ENCODE results near the gene CARD19.
"Not testable (repeated sequence)": the region's sequence is repeated elsewhere in the genome, so short reads cannot be mapped to it uniquely, and the experiment has no call there.

The CARD19 gene

DNA sequence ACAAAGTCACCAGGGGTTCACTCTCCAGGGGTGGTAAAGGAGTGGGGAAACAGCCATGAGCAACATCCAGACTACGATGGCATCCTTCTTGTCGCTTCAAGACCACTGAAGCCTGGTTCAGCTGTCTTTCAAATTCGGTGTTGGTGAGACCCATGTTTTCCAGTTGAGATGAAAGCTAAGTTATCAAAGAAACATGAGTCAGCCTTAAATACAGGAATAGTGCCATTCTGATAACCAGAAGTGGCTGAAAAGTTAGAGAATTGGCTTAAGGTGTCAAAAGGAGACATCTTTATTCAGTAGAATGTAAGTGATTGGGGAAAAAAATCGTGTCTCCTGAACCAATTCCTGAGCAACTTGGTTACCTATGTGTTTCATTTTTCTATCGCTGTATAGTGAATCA, 7.0 kb upstream of the CARD19 start:
- DNase-seq: no peak

GRCh38 chr9:93089481-93089991, 6.5 kb upstream of the CARD19 start:
- DNase-seq: no peak

GRCh38 chr9:93090091-93090655, 5.8 kb upstream of the CARD19 start:
- DNase-seq: no peak

DNA sequence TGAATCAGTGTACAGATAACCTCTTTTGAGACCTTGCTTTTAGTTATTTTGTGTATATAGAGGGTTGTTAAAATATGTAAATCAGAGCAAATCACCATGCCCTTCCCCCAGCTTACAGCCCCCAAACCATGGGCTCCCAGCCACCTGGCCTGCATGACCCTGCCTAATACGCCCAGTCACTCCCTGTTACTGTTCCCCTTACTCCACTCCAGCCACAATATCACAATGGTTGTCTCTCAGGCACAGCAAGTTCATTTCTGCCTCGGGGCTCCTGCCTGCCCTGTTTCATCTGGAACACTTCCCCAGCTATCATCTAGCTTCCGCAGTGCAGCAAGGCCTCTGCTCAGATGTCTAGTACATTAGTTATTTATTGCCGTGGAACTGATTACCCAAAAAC, 5.0 kb upstream of the CARD19 start:
- no peak for DNase-seq

DNA sequence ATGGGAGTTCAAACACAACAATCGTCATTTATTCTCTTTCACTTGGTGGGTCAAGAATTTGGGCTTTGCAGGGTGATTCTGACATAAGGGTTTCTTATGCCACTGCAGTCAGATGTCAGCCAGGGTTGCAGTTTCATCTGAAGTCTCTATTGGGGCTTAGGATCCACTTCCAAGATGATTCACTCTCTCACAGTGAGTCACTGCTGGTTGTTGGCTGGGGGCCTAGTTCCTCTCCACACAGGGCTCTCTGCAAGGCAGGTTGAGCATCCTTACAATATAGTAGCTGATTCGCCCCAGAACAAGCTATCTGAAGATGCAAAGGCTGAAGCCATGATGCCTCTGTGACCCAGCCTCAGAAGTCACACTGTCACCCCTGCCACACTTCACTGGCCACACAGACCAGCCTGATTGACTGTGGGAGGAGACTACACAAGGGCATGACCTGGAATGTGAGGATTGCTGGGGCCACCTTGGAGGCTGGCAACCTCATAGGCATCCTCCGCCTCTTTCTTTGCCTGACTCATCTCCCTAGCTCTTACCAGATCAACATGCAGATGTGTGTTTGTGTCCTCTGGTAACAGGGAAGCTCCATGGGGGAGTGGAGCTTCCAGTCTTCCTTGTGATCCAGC, 4.5 kb upstream of the CARD19 start:
- no peak for DNase-seq

DNA sequence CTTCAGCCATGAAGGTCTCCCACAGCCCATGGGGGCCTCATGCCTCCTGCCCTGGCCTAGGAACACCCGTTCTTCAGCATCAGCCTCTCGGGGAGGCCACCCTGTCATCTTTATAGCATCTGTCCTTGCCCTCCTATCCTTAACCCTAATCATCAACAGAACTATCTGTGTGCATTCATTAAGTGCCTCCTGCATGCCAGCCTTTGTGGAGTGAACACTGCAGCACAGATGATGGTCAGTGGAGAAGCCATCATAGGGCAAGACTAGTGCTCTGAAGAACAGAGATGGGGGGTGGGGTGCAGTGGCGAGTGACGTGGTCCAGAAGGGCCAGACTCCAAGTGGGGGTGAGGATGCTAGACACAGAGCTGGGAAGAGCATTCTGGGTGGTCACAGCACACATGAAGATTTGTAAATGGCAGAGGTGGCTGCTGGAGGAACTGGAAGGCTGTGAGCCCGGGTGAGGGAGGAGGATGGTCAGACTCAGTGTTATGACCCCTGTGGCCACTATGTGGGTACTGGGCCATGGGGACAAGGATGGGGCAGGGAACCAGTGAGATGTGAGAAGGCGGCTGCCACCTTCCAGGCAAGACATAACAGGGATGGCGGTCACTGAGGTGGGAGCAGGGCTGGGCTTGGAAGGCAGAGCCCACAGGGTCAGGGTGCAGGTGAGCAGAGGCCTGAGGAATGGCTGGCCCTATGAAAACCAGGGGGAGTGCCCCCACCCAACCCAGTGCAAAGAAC, 3.6 kb upstream of the CARD19 start:
- no peak for DNase-seq

- no peak for DNase-seq
These were observed 2.7 kb upstream of the CARD19 start for GRCh38 chr9:93093127-93093876.

DNA sequence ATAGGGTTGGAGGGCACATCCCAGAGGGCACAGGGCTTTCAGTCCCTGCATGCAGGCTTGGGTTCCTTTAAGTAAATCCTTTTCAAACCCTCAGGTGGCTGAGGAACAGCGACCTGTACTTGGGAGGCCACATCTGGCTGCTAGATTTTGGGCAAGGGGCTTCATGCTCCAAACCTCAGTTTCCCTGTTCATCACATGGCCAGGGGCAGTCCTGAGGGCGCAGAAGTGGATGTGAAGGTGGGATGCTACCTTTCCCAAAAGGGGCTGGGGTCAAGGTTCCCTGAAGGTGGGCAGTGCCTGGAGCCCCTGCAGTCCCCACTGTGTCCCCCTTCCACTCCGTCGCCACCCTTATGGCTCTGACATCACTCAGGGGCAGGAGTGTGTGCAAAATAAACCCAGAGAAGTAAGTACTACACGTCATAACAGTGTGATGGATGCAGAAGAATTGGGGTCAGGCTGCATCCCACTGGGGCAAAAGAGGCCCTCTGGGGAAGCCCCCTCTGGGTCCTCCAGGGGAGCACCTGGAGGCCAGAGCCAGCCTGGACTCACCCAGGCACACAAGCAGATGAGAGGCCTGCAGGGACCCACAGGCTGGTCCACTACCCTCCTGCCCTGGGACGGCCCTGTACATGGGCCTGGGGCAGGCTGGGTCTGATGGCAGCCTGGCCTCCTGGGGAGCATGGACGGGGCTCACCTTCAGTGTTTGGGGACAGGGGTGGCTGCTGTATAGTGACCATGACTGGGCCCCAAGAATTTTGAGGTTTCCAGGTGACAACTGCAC, 1.9 kb upstream of the CARD19 start:
- DNase-seq: no peak

DNA sequence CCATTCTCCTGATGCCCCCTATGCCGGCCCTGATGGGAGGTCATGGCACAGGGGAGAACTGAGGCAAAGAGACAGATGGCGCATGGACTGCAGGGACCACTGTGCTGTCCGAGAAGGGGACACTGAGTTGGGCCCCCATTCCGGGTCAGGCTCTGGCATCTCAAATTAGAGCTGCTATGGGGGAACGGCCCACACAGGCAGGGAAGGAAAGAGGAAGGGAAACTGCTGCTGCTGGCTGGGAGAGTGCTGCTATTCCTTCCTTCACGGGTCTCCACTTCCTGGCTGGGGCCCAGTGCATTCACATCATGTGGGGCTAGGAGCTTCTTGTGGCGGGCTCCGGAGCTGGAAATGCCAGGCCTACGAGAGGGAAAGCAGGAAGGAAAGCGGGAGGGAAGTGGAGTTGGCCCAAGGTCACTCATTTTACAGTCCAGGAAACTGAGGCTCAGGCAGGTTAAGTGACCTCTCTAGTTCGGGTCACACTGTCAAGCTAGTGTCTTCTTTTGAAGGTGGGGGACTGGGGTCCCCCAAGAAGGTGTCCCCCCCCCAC, 1.3 kb upstream of the CARD19 start:
- no peak for DNase-seq

DNA sequence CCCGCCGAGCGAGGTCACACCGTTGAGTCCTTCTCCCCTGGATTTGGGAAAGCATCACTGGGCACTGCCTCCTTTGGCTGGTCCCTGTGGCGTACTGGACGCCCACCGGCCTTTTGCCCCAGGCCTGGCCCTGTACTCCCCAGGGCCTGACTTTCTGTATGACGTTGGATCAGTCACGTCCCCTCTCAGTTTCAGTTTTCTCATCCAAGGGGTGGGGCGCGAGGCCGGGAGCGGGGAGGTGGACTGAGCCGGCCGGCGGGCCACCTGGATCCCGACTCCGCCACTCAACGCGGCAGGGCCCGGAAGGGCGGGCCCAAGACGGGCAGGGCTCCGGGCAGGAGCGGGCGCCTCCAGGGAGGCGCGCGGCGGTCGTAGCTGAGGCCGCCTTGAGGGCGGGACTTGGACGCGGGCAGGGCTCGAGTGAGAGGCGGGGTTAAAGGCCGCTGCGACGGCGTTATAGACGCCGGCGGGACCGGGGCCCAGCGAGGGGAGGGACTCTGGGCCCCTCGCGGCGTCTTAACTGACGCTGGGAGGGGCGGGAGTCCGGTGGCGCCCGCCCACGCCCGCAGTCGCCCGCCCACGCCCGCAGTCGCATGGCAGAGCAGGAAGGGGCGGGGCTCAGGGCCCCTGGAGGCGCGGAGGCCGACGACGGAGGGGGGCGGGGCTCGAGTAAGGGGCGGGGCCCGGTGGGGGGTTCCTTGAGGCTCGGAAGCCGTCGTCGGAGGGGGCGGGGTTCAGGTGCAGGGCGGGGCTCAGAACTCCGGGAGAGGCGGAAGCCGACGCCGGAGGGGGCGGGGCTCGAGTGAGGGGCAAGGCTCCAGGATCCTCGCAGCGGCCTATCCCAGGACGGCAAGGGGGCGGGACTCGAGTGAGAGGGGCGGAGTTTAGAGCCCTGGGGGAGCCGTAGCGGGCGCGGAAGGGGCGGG, 549 bp upstream of the CARD19 start:
- DNase-seq: peak; percentile 100

DNA sequence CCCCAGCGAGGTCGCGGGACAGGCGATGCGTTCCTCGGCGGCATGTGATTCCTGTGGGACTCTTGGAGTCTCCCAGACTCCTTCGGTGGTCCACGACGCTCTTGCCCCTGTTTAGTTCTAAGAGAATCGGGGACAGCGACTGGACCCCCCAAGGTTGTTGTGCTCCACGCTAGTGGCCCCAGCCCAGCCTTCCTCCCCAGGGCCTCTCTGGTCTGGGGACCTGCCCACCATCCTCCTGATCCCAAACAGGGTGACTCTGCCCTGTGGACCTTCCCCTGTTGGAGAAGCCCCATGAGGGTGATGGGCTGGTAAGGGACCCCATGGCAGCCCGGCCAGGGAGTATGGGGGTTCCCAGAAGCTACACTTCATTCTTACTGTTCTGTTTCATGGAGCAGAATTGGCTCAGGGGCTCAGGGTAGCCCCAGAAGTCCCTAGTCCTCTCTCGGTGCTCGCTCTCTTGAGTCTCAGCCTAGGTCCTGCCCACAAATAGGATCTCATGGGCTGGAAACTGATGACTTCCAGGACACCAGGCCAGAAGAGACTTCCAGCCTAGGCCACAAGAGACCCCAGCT, 880 bp downstream of the CARD19 start:
- DNase-seq: no peak

- no peak for DNase-seq
These were observed 1.6 kb downstream of the CARD19 start for GRCh38 chr9:93097511-93098201.

DNA sequence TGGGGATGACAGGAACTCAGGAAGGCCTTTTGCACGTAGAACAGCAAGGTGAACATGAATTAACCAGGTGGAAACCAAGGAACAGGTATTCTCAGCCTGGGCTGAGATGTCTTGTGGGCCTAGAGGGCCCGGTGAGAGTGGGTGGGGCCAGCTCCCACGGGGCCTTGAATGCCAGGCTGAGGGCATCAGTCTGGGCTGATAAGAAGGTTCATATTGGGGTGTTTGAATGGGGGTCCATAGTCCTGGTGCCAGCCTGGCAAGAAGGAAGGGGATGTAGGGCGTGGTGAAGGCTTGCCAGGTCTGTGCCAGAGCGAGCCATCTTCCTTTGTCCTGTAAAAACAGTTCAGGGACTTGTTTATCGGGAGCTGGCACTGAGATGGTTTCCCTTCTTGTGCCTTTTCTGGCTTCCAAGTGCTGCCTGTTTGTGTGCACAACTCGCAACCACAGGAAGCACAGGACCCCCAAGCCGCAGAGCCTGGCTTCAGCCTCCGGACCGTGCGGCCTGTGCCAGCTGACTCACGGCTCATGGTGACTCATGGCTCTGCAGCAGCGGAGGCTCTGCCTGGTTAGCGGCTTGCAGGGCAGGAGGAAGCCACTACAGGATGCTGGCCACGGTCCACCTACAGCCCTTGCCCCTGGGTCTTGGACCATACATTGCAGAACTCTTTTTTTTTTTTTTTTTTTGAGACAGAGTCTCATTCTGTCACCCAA, 2.4 kb downstream of the CARD19 start:
- peak; percentile 54 for DNase-seq

GRCh38 chr9:93099551-93100275, 3.7 kb downstream of the CARD19 start:
- DNase-seq: no peak

DNA sequence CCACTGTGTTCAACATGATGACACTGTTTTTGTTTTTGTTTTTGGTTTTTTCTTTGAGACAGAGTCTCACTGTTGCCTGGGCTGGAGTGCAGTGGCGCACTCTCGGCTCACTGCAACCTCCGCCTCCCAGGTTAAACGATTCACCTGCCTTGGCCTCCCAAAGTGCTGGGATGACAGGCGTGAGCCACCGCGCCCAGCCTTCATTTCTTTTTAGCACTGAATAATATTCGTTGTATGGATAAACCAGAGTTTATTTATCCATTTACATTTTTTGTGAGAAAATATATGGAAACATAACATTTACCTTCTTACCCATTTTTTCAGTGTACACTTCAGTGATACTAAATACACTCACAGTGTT, 4.2 kb downstream of the CARD19 start:
- DNase-seq: no peak

DNA sequence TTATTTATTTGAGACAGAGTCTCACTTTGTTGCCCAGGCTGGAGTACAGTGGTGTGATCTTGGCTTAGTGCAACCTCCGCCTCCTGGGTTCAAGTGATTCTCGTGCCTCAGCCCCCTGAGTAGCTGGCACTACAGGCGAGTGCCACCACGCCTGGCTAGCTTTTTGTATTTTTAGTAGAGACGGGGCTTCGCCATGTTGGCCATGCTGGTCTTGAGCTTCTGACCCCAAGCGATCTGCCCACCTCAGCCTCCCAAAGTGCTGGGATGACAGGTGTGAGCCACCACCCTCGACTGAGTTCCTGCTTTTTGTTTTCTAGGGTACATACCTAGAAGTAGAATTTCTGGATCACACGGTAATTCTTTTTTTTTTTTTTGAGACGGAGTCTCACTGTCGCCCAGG, 5.1 kb downstream of the CARD19 start:
- not testable (repeated sequence) for DNase-seq

DNA sequence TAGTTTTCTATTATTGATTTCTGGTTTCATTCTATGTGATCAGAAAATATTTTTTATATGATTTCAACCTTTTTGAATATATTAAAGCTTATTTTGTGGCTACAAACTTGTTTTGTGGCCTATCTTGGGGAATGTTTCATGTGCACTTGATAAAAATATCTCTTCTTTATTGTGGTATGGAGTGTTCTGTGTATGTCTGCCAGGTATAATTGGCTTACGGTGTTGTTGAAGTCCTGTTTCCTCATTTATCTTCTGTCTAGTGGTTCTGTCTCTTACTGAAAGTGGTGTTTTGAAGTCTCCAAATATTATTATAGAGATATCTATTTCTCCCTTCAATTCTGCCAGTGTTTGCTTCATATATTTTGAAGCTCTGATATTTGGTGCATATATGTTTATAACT, 9.6 kb downstream of the CARD19 start:
- DNase-seq: no peak

DNA sequence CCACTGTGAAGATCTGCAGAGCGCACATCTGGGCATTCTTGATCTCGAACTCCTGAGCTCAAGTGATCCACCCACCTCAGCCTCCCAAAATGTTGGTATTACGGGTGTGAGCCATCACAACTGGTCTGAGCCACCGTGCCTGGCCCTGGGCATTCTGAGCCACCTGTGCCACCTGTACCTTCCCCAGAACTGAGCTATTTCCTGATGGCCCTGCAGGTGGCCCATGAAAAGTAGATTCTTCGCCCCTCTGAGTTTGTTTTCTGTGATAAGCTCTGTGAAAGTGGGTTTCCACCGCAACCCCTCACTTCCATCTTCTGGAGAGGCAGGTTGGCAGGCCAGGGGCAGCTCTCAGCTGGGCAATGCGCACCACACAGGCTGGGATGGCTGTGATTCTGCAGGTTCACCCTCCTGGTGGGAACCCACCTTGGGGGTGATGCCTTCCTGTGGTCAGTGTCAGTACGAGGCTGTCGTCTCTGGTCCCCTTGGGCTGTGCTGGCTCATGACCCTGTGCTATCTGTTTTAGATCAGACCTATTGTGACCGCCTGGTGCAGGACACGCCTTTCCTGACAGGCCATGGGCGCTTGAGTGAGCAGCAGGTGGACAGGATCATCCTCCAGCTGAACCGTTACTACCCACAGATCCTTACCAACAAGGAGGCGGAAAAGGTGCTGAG, 11.3 kb downstream of the CARD19 start:
- no peak for DNase-seq

GRCh38 chr9:93107825-93108161, 11.8 kb downstream of the CARD19 start:
- no peak for DNase-seq
